ENCODE measurements around the gene GAB1. TPM values are rescaled to one million over a fixed set of nuclear protein-coding genes. Genes with fewer than 3 reads are reported as not detected.

Gene GAB1
- total RNA-seq, 4 donors from 2014 or later, result 102 to 129 (median 118) TPM

- H3K9me3 ChIP-seq, result no peaks in the 10 kb centered on the region
- TF ChIP-seq POLR2AphosphoS5 (IDR thresholded peaks at IDR 0.05) (no peak), POLR2A (IDR thresholded peaks at IDR 0.05) (no peak), EP300 (IDR thresholded peaks at IDR 0.05) (no peak), CTCF (IDR thresholded peaks at IDR 0.05) (peak in 1 of 4 experiments; percentile 30)
- 48 to 58% methylated on average over 4 of the region's 4 CpGs for WGBS, 2 donors (ENCODE audit: low coverage in 1 of 2)
- ATAC-seq, result no peak
- no peak overlapping the region for H3K4me3 ChIP-seq
- peaks cover 0 to 50% (median 0%) of the 10 kb centered on the region in 3 donors for H3K4me1 ChIP-seq
- H3K27me3 ChIP-seq, result no peaks in the 10 kb centered on the region
- H3K36me3 ChIP-seq, result peaks cover 0 to 37% of the 10 kb centered on the region in 2 donors
- peak overlapping the region in 2 of 4 donors; percentile 18 to 44 for H3K27ac ChIP-seq
Observed at GRCh38 chr4:143441678-143442077, 105.0 kb downstream of the GAB1 start.

GRCh38 chr4:143443728-143444127 lies 107.1 kb downstream of the GAB1 start:
- ATAC-seq, result no peak
- Histone ChIP-seq H3K4me1 (peaks cover 0 to 46% (median 0%) of the 10 kb centered on the region in 3 donors), H3K27ac (no peak overlapping the region), H3K4me3 (no peak overlapping the region), H3K27me3 (no peaks in the 10 kb centered on the region), H3K9me3 (no peaks in the 10 kb centered on the region), H3K36me3 (peaks cover 0 to 26% of the 10 kb centered on the region in 2 donors)
- no peak for TF ChIP-seq POLR2AphosphoS5 (IDR thresholded peaks at IDR 0.05)
- TF ChIP-seq EP300 (IDR thresholded peaks at IDR 0.05), result no peak
- TF ChIP-seq CTCF (IDR thresholded peaks at IDR 0.05), result no peak
- TF ChIP-seq POLR2A (IDR thresholded peaks at IDR 0.05), result no peak
- WGBS, 2 donors (ENCODE audit: low coverage in 1 of 2), result 10 to 19% methylated on average over 1 of the region's 1 CpG

- 52 to 62% methylated on average over 4 of the region's 4 CpGs for WGBS, 2 donors (ENCODE audit: low coverage in 1 of 2)
- Histone ChIP-seq H3K27ac (no peak overlapping the region), H3K4me1 (peaks cover 0 to 29% (median 0%) of the 10 kb centered on the region in 3 donors), H3K4me3 (no peak overlapping the region), H3K9me3 (no peaks in the 10 kb centered on the region), H3K36me3 (peaks cover 0 to 28% of the 10 kb centered on the region in 2 donors), H3K27me3 (no peaks in the 10 kb centered on the region)
- TF ChIP-seq CTCF (IDR thresholded peaks at IDR 0.05) (no peak), POLR2A (IDR thresholded peaks at IDR 0.05) (no peak), EP300 (IDR thresholded peaks at IDR 0.05) (no peak), POLR2AphosphoS5 (IDR thresholded peaks at IDR 0.05) (no peak)
- no peak for ATAC-seq
Observed at GRCh38 chr4:143451186-143451585, 114.5 kb downstream of the GAB1 start.

- H3K27me3 ChIP-seq, result no peaks in the 10 kb centered on the region
- no peaks in the 10 kb centered on the region for H3K9me3 ChIP-seq
- 50 to 80% methylated on average over 3 of the region's 3 CpGs for WGBS, 2 donors (ENCODE audit: low coverage in 1 of 2)
- ATAC-seq, result no peak
- H3K4me1 ChIP-seq, result peaks cover 0 to 45% (median 0%) of the 10 kb centered on the region in 3 donors
- TF ChIP-seq POLR2A (IDR thresholded peaks at IDR 0.05), result no peak
- no peak for TF ChIP-seq POLR2AphosphoS5 (IDR thresholded peaks at IDR 0.05)
- TF ChIP-seq CTCF (IDR thresholded peaks at IDR 0.05), result no peak
- TF ChIP-seq EP300 (IDR thresholded peaks at IDR 0.05), result no peak
- no peak overlapping the region for H3K4me3 ChIP-seq
- H3K36me3 ChIP-seq, result peaks cover 2 to 40% of the 10 kb centered on the region in 2 donors
- no peak overlapping the region for H3K27ac ChIP-seq
Observed at GRCh38 chr4:143455211-143455610, 118.5 kb downstream of the GAB1 start.

GRCh38 chr4:143458966-143459365 lies 122.3 kb downstream of the GAB1 start:
- Histone ChIP-seq H3K9me3 (no peaks in the 10 kb centered on the region), H3K36me3 (peaks cover 3 to 69% of the 10 kb centered on the region in 2 donors), H3K4me3 (no peak overlapping the region), H3K27me3 (no peaks in the 10 kb centered on the region), H3K4me1 (peaks cover 0 to 24% (median 0%) of the 10 kb centered on the region in 3 donors), H3K27ac (peak overlapping the region in 1 of 4 donors; percentile 8)
- TF ChIP-seq CTCF (IDR thresholded peaks at IDR 0.05) (no peak), POLR2A (IDR thresholded peaks at IDR 0.05) (no peak)
- ATAC-seq, result no peak
